ENCODE data around the gene HNMT. TPM values are rescaled to one million over a fixed set of nuclear protein-coding genes. Genes with fewer than 3 reads are reported as not detected.
A peak's percentile ranks its signal among the peaks of the same experiment; 100 is the strongest.

The HNMT gene
- total RNA-seq, 3 donors from 2014 or later = not detected

- ATAC-seq (no peak), DNase-seq (no peak)
- no peaks in the 10 kb centered on the region for H3K4me1 Mint-ChIP-seq (ENCODE audit: low read depth)
- H3K9me3 Mint-ChIP-seq = no peaks in the 10 kb centered on the region
- H3K27me3 Mint-ChIP-seq (ENCODE audit: low read depth) = no peaks in the 10 kb centered on the region
- no peak overlapping the region for H3K4me3 Mint-ChIP-seq
- no peaks in the 10 kb centered on the region for H3K36me3 Mint-ChIP-seq (ENCODE audit: insufficient read depth)
Measured at GRCh38 chr2:137940154-137940553, 24.1 kb upstream of the HNMT start.

- no peak for DNase-seq
- Mint-ChIP-seq H3K36me3 (ENCODE audit: insufficient read depth) (no peaks in the 10 kb centered on the region), H3K9me3 (no peaks in the 10 kb centered on the region), H3K4me1 (ENCODE audit: low read depth) (no peaks in the 10 kb centered on the region), H3K27me3 (ENCODE audit: low read depth) (no peaks in the 10 kb centered on the region), H3K4me3 (no peak overlapping the region)
- no peak for ATAC-seq
Measured at GRCh38 chr2:137942037-137942832, 22.0 kb upstream of the HNMT start.

- Mint-ChIP-seq H3K9me3 (no peaks in the 10 kb centered on the region), H3K36me3 (ENCODE audit: insufficient read depth) (no peaks in the 10 kb centered on the region), H3K27me3 (ENCODE audit: low read depth) (no peaks in the 10 kb centered on the region), H3K4me3 (no peak overlapping the region), H3K4me1 (ENCODE audit: low read depth) (no peaks in the 10 kb centered on the region)
- ATAC-seq = no peak
- DNase-seq = no peak
Measured at GRCh38 chr2:137942833-137943677, 21.2 kb upstream of the HNMT start.

GRCh38 chr2:137943678-137944347 lies 20.5 kb upstream of the HNMT start:
- no peaks in the 10 kb centered on the region for H3K4me1 Mint-ChIP-seq (ENCODE audit: low read depth)
- ATAC-seq = no peak
- no peak for DNase-seq
- H3K27me3 Mint-ChIP-seq (ENCODE audit: low read depth) = no peaks in the 10 kb centered on the region
- no peak overlapping the region for H3K4me3 Mint-ChIP-seq
- H3K36me3 Mint-ChIP-seq (ENCODE audit: insufficient read depth) = no peaks in the 10 kb centered on the region
- no peaks in the 10 kb centered on the region for H3K9me3 Mint-ChIP-seq

- no peak for ATAC-seq
- Mint-ChIP-seq H3K4me3 (no peak overlapping the region), H3K27me3 (ENCODE audit: low read depth) (no peaks in the 10 kb centered on the region), H3K9me3 (no peaks in the 10 kb centered on the region), H3K4me1 (ENCODE audit: low read depth) (no peaks in the 10 kb centered on the region), H3K36me3 (ENCODE audit: insufficient read depth) (no peaks in the 10 kb centered on the region)
- no peak for DNase-seq
Measured at GRCh38 chr2:137944714-137945113, 19.6 kb upstream of the HNMT start.

- no peaks in the 10 kb centered on the region for H3K9me3 Mint-ChIP-seq
- H3K4me3 Mint-ChIP-seq = no peak overlapping the region
- H3K4me1 Mint-ChIP-seq (ENCODE audit: low read depth) = no peaks in the 10 kb centered on the region
- ATAC-seq = no peak
- H3K36me3 Mint-ChIP-seq (ENCODE audit: insufficient read depth) = no peaks in the 10 kb centered on the region
- H3K27me3 Mint-ChIP-seq (ENCODE audit: low read depth) = no peaks in the 10 kb centered on the region
- DNase-seq = no peak
Measured at GRCh38 chr2:137945229-137945628, 19.0 kb upstream of the HNMT start.

- no peaks in the 10 kb centered on the region for H3K27me3 Mint-ChIP-seq (ENCODE audit: low read depth)
- H3K4me3 Mint-ChIP-seq = no peak overlapping the region
- H3K9me3 Mint-ChIP-seq = no peaks in the 10 kb centered on the region
- no peaks in the 10 kb centered on the region for H3K36me3 Mint-ChIP-seq (ENCODE audit: insufficient read depth)
- DNase-seq (no peak), ATAC-seq (no peak)
- no peaks in the 10 kb centered on the region for H3K4me1 Mint-ChIP-seq (ENCODE audit: low read depth)
Measured at GRCh38 chr2:137946227-137946626, 18.0 kb upstream of the HNMT start.

- ATAC-seq (no peak), DNase-seq (no peak)
- Mint-ChIP-seq H3K27me3 (ENCODE audit: low read depth) (no peaks in the 10 kb centered on the region), H3K4me1 (ENCODE audit: low read depth) (peaks cover 3% of the 10 kb centered on the region), H3K36me3 (ENCODE audit: insufficient read depth) (no peaks in the 10 kb centered on the region), H3K9me3 (no peaks in the 10 kb centered on the region), H3K4me3 (no peak overlapping the region)
Measured at GRCh38 chr2:137947032-137947727, 17.1 kb upstream of the HNMT start.

- H3K27me3 Mint-ChIP-seq (ENCODE audit: low read depth) = no peaks in the 10 kb centered on the region
- H3K4me3 Mint-ChIP-seq = no peak overlapping the region
- peaks cover 6% of the 10 kb centered on the region for H3K4me1 Mint-ChIP-seq (ENCODE audit: low read depth)
- ATAC-seq = no peak
- no peaks in the 10 kb centered on the region for H3K9me3 Mint-ChIP-seq
- no peaks in the 10 kb centered on the region for H3K36me3 Mint-ChIP-seq (ENCODE audit: insufficient read depth)
- DNase-seq = no peak
Measured at GRCh38 chr2:137947728-137948336, 16.4 kb upstream of the HNMT start.

- no peak for DNase-seq
- H3K4me1 Mint-ChIP-seq (ENCODE audit: low read depth) = peaks cover 8% of the 10 kb centered on the region
- H3K9me3 Mint-ChIP-seq = no peaks in the 10 kb centered on the region
- H3K36me3 Mint-ChIP-seq (ENCODE audit: insufficient read depth) = no peaks in the 10 kb centered on the region
- H3K27me3 Mint-ChIP-seq (ENCODE audit: low read depth) = no peaks in the 10 kb centered on the region
- H3K4me3 Mint-ChIP-seq = no peak overlapping the region
- ATAC-seq = no peak
Measured at GRCh38 chr2:137948894-137949293, 15.4 kb upstream of the HNMT start.

GRCh38 chr2:137950238-137950637 lies 14.0 kb upstream of the HNMT start:
- ATAC-seq (no peak), DNase-seq (no peak)
- no peaks in the 10 kb centered on the region for H3K27me3 Mint-ChIP-seq (ENCODE audit: low read depth)
- H3K4me3 Mint-ChIP-seq = no peak overlapping the region
- H3K36me3 Mint-ChIP-seq (ENCODE audit: insufficient read depth) = no peaks in the 10 kb centered on the region
- H3K9me3 Mint-ChIP-seq = no peaks in the 10 kb centered on the region
- H3K4me1 Mint-ChIP-seq (ENCODE audit: low read depth) = peaks cover 8% of the 10 kb centered on the region

- Mint-ChIP-seq H3K4me3 (no peak overlapping the region), H3K36me3 (ENCODE audit: insufficient read depth) (no peaks in the 10 kb centered on the region)
Measured at GRCh38 chr2:137951586-137951985, 12.7 kb upstream of the HNMT start.

GRCh38 chr2:137952586-137953129 lies 11.6 kb upstream of the HNMT start:
- Mint-ChIP-seq H3K4me3 (peak overlapping the region; percentile 31), H3K4me1 (ENCODE audit: low read depth) (peaks cover 8% of the 10 kb centered on the region), H3K27me3 (ENCODE audit: low read depth) (no peaks in the 10 kb centered on the region), H3K9me3 (no peaks in the 10 kb centered on the region), H3K36me3 (ENCODE audit: insufficient read depth) (no peaks in the 10 kb centered on the region)
- DNase-seq (no peak), ATAC-seq (no peak)

More at GRCh38 chr2:137951586-137951985, 12.7 kb upstream of the HNMT start:
- no peak for DNase-seq
- H3K4me1 Mint-ChIP-seq (ENCODE audit: low read depth) = peaks cover 8% of the 10 kb centered on the region
- no peaks in the 10 kb centered on the region for H3K9me3 Mint-ChIP-seq
- no peak for ATAC-seq
- no peaks in the 10 kb centered on the region for H3K27me3 Mint-ChIP-seq (ENCODE audit: low read depth)

Measured in activated T-cell treated with anti-CD3 and anti-CD28 coated beads, Interleukin-2, amount 50 U/mL, for 4 hours (primary cell).